CD8-positive, alpha-beta memory T cell (primary cell): ENCODE measurements around the gene QPCT. TPM values are rescaled to one million over a fixed set of nuclear protein-coding genes. Genes with fewer than 3 reads are reported as not detected.

Source experiments
- CTCF ChIA-PET: fragments of 350-600 bp; sonication (Branson Sonifier 250); formaldehyde crosslinking; loops from one replicate; lab custom pipeline; 2021; ENCODE audit warnings: antibody characterized with exemption; lab: Charles Lee
- POLR2A ChIA-PET: fragments of 350-600 bp; sonication (Branson Sonifier 250); formaldehyde crosslinking; loops from one replicate; lab custom pipeline; 2021; ENCODE audit warnings: antibody characterized with exemption; lab: Charles Lee
- DNase-seq, 5 donors: peaks; one replicate each; pipeline versions ENCODE4 v3.0.0 to v3.0.0-alpha.2; 2020 to 2022; ENCODE audit warnings: mixed read lengths in 1 of 5
- H3K27ac ChIP-seq: one replicate; pipeline ENCODE4 v1.7.0; 2013; ENCODE audit warnings: low read depth, mild to moderate bottlenecking, low read length, moderate library complexity
- H3K27me3 ChIP-seq: 2 replicates; pipeline ENCODE4 v1.7.0; 2013; ENCODE audit warnings: low read length, mild to moderate bottlenecking; ENCODE audit not compliant: insufficient read depth, poor library complexity, severe bottlenecking
- H3K36me3 ChIP-seq: 2 replicates; pipeline ENCODE4 v1.7.0; 2013; ENCODE audit warnings: mild to moderate bottlenecking, low read length, moderate library complexity; ENCODE audit not compliant: insufficient read depth
- H3K4me1 ChIP-seq: 2 replicates; pipeline ENCODE4 v1.7.0; 2013; ENCODE audit warnings: mild to moderate bottlenecking, low read length, moderate library complexity; ENCODE audit not compliant: insufficient read depth
- H3K4me3 ChIP-seq: 2 replicates; pipeline ENCODE4 v1.7.0; 2013; ENCODE audit warnings: mild to moderate bottlenecking, low read length
- H3K9me3 ChIP-seq: 2 replicates; pipeline ENCODE4 v1.7.0; 2013; ENCODE audit warnings: mild to moderate bottlenecking, low read length
- H3K27ac Mint-ChIP-seq, 8 donors: one replicate each; pipeline ENCODE4 v1.8.0; 2020 to 2021; ENCODE audit warnings: mixed read lengths in 8 of 8, mild to moderate bottlenecking in 6 of 8, inconsistent platforms in 3 of 8, moderate library complexity in 3 of 8
- H3K27me3 Mint-ChIP-seq, 2 donors: one replicate each; pipeline ENCODE4 v1.8.0; 2020 to 2021; ENCODE audit warnings: mixed read lengths in 2 of 2, mild to moderate bottlenecking in 1 of 2, moderate library complexity in 1 of 2
- H3K36me3 Mint-ChIP-seq, 3 donors: one replicate each; pipeline ENCODE4 v1.8.0; 2020 to 2021; ENCODE audit warnings: mixed read lengths in 3 of 3, inconsistent platforms in 1 of 3, mild to moderate bottlenecking in 1 of 3
- H3K4me1 Mint-ChIP-seq, 3 donors: one replicate each; pipeline ENCODE4 v1.8.0; 2020 to 2021; ENCODE audit warnings: mixed read lengths in 3 of 3, inconsistent platforms in 1 of 3, mild to moderate bottlenecking in 1 of 3
- H3K4me3 Mint-ChIP-seq, 7 donors: one replicate each; pipeline ENCODE4 v1.8.0; 2020 to 2021; ENCODE audit warnings: mixed read lengths in 7 of 7, mild to moderate bottlenecking in 6 of 7, moderate library complexity in 4 of 7, inconsistent platforms in 2 of 7
- H3K9me3 Mint-ChIP-seq, 5 donors: one replicate each; pipeline ENCODE4 v1.8.0; 2020 to 2022; ENCODE audit warnings: mixed read lengths in 5 of 5, mild to moderate bottlenecking in 3 of 5, moderate library complexity in 2 of 5, inconsistent platforms in 1 of 5
- polyA plus RNA-seq: library from polyadenylated mRNA; unstranded; fragments of 300-500 nt; fragmentation: Illumina TruSeq; gene quantifications from one replicate; pipeline ENCODE4 v1.2.3, GENCODE V29; 2021
- total RNA-seq, 2 experiments: library from RNA; stranded (reverse); gene quantifications; one replicate each; pipeline ENCODE4 v1.2.3, GENCODE V29; 2021

QPCT gene
- total and polyA plus RNA-seq, 3 experiments from 2014 or later: 0.26 to 4.2 (median 3.9) TPM

- no peaks in the 10 kb centered on the region for H3K36me3 Mint-ChIP-seq
- Histone ChIP-seq H3K9me3 (no peaks in the 10 kb centered on the region), H3K36me3 (no peaks in the 10 kb centered on the region), H3K27me3 (no peaks in the 10 kb centered on the region), H3K27ac (no peak overlapping the region), H3K4me3 (no peak overlapping the region), H3K4me1 (peaks cover 19% of the 10 kb centered on the region)
- CTCF ChIA-PET: interaction anchor here (0.7 to 5.4 kb wide), 4 partner anchors 20 to 482 kb away, joined by 5 to 76 read pairs (median 37); no protein-coding TSS in a partner anchor
- no peak overlapping the region for H3K4me3 Mint-ChIP-seq
- no peaks in the 10 kb centered on the region for H3K27me3 Mint-ChIP-seq
- POLR2A ChIA-PET: no interaction called here
- DNase-seq: no peak
- H3K27ac Mint-ChIP-seq: no peak overlapping the region
- no peaks in the 10 kb centered on the region for H3K9me3 Mint-ChIP-seq
- H3K4me1 Mint-ChIP-seq: peaks cover 0 to 4% (median 3%) of the 10 kb centered on the region in 3 donors
Measured at GRCh38 chr2:37394263-37394662, 49.8 kb downstream of the QPCT start.

GRCh38 chr2:37394796-37395555 lies 50.5 kb downstream of the QPCT start:
- no peak for DNase-seq
- H3K4me1 Mint-ChIP-seq: peaks cover 0 to 4% (median 3%) of the 10 kb centered on the region in 3 donors
- peak overlapping the region in 1 of 8 donors; percentile 22 for H3K27ac Mint-ChIP-seq
- Histone ChIP-seq H3K27me3 (no peaks in the 10 kb centered on the region), H3K36me3 (no peaks in the 10 kb centered on the region), H3K4me3 (no peak overlapping the region), H3K9me3 (no peaks in the 10 kb centered on the region), H3K4me1 (peaks cover 12% of the 10 kb centered on the region), H3K27ac (no peak overlapping the region)
- ChIA-PET CTCF (interaction anchor here (0.6 to 5.4 kb wide), 28 partner anchors 8 to 880 kb away, joined by 3 to 76 read pairs (median 4); partner anchors contain the start of genes CDC42EP3 and RMDN2), POLR2A (no interaction called here)
- no peaks in the 10 kb centered on the region for H3K9me3 Mint-ChIP-seq
- H3K4me3 Mint-ChIP-seq: no peak overlapping the region
- no peaks in the 10 kb centered on the region for H3K27me3 Mint-ChIP-seq
- H3K36me3 Mint-ChIP-seq: no peaks in the 10 kb centered on the region

- DNase-seq: no peak
- CTCF ChIA-PET: interaction anchor here (0.7 to 5.4 kb wide), 24 partner anchors 8 to 1324 kb away, joined by 3 to 76 read pairs (median 6); no protein-coding TSS in a partner anchor
- Histone ChIP-seq H3K36me3 (no peaks in the 10 kb centered on the region), H3K4me3 (no peak overlapping the region), H3K27ac (no peak overlapping the region), H3K9me3 (no peaks in the 10 kb centered on the region), H3K4me1 (no peaks in the 10 kb centered on the region), H3K27me3 (no peaks in the 10 kb centered on the region)
- Mint-ChIP-seq H3K4me3 (no peak overlapping the region), H3K27me3 (no peaks in the 10 kb centered on the region), H3K36me3 (no peaks in the 10 kb centered on the region), H3K9me3 (no peaks in the 10 kb centered on the region), H3K4me1 (peaks cover 0 to 4% (median 3%) of the 10 kb centered on the region in 3 donors), H3K27ac (no peak overlapping the region)
- POLR2A ChIA-PET: no interaction called here
Measured at GRCh38 chr2:37396890-37397565, 52.6 kb downstream of the QPCT start.

GRCh38 chr2:37398990-37399389 lies 54.6 kb downstream of the QPCT start:
- Histone ChIP-seq H3K27ac (no peak overlapping the region), H3K36me3 (no peaks in the 10 kb centered on the region), H3K27me3 (no peaks in the 10 kb centered on the region), H3K9me3 (no peaks in the 10 kb centered on the region), H3K4me1 (no peaks in the 10 kb centered on the region), H3K4me3 (no peak overlapping the region)
- CTCF ChIA-PET: interaction anchor here (1.2 to 5.4 kb wide), 5 partner anchors 16 to 479 kb away, joined by 3 to 69 read pairs (median 6); no protein-coding TSS in a partner anchor
- Mint-ChIP-seq H3K9me3 (peaks cover 0 to 5% (median 0%) of the 10 kb centered on the region in 5 donors), H3K4me1 (peaks cover 0 to 4% (median 0%) of the 10 kb centered on the region in 3 donors), H3K36me3 (no peaks in the 10 kb centered on the region), H3K4me3 (no peak overlapping the region), H3K27me3 (no peaks in the 10 kb centered on the region), H3K27ac (no peak overlapping the region)
- no peak for DNase-seq
- POLR2A ChIA-PET: no interaction called here

- ChIA-PET CTCF (interaction anchor here (1.5 to 2.8 kb wide), 2 partner anchors 15 to 249 kb away, joined by 3 to 13 read pairs; no protein-coding TSS in a partner anchor), POLR2A (no interaction called here)
- no peak overlapping the region for H3K4me3 ChIP-seq
- no peaks in the 10 kb centered on the region for H3K36me3 ChIP-seq
- Mint-ChIP-seq H3K27me3 (no peaks in the 10 kb centered on the region), H3K27ac (no peak overlapping the region), H3K9me3 (peaks cover 0 to 5% (median 0%) of the 10 kb centered on the region in 5 donors), H3K4me1 (peaks cover 0 to 4% (median 0%) of the 10 kb centered on the region in 3 donors), H3K4me3 (no peak overlapping the region), H3K36me3 (no peaks in the 10 kb centered on the region)
- no peaks in the 10 kb centered on the region for H3K9me3 ChIP-seq
- H3K27me3 ChIP-seq: no peaks in the 10 kb centered on the region
- no peak overlapping the region for H3K27ac ChIP-seq
- H3K4me1 ChIP-seq: no peaks in the 10 kb centered on the region
- no peak for DNase-seq
Measured at GRCh38 chr2:37400041-37400440, 55.6 kb downstream of the QPCT start.

- Mint-ChIP-seq H3K4me1 (no peaks in the 10 kb centered on the region), H3K9me3 (peaks cover 0 to 5% (median 0%) of the 10 kb centered on the region in 5 donors), H3K27ac (no peak overlapping the region), H3K36me3 (peaks cover 0 to 6% (median 0%) of the 10 kb centered on the region in 3 donors), H3K4me3 (no peak overlapping the region), H3K27me3 (peaks cover 0 to 12% of the 10 kb centered on the region in 2 donors)
- Histone ChIP-seq H3K9me3 (no peaks in the 10 kb centered on the region), H3K27me3 (no peaks in the 10 kb centered on the region), H3K27ac (no peak overlapping the region), H3K4me3 (no peak overlapping the region), H3K4me1 (no peaks in the 10 kb centered on the region), H3K36me3 (no peaks in the 10 kb centered on the region)
- CTCF ChIA-PET: interaction anchor here (2.0 kb wide), 1 partner anchor 430 kb away, joined by 10 read pairs; no protein-coding TSS in a partner anchor
- POLR2A ChIA-PET: no interaction called here
- no peak for DNase-seq
Measured at GRCh38 chr2:37402636-37403035, 58.2 kb downstream of the QPCT start.

GRCh38 chr2:37405781-37406180 lies 61.4 kb downstream of the QPCT start:
- no peak for DNase-seq
- Histone ChIP-seq H3K27me3 (no peaks in the 10 kb centered on the region), H3K27ac (no peak overlapping the region), H3K9me3 (no peaks in the 10 kb centered on the region), H3K36me3 (no peaks in the 10 kb centered on the region), H3K4me1 (no peaks in the 10 kb centered on the region), H3K4me3 (no peak overlapping the region)
- ChIA-PET CTCF (interaction anchor here (1.6 to 2.6 kb wide), 2 partner anchors 9 to 10 kb away, joined by 7 to 12 read pairs; no protein-coding TSS in a partner anchor), POLR2A (no interaction called here)
- H3K9me3 Mint-ChIP-seq: peaks cover 0 to 5% (median 0%) of the 10 kb centered on the region in 5 donors
- H3K36me3 Mint-ChIP-seq: peaks cover 0 to 9% (median 0%) of the 10 kb centered on the region in 3 donors
- peaks cover 0 to 34% of the 10 kb centered on the region in 2 donors for H3K27me3 Mint-ChIP-seq
- no peaks in the 10 kb centered on the region for H3K4me1 Mint-ChIP-seq
- no peak overlapping the region for H3K4me3 Mint-ChIP-seq
- H3K27ac Mint-ChIP-seq: no peak overlapping the region
